HG03064 (cell line): ENCODE results near the gene GARIN1A.

Experiments used
- ATAC-seq: cut with Tn5 transposase; IDR thresholded peaks from one replicate; pipeline ENCODE4 v1.9.1; 2021; ENCODE audit warnings: low read depth; ENCODE audit not compliant: unreplicated experiment

Gene GARIN1A

DNA sequence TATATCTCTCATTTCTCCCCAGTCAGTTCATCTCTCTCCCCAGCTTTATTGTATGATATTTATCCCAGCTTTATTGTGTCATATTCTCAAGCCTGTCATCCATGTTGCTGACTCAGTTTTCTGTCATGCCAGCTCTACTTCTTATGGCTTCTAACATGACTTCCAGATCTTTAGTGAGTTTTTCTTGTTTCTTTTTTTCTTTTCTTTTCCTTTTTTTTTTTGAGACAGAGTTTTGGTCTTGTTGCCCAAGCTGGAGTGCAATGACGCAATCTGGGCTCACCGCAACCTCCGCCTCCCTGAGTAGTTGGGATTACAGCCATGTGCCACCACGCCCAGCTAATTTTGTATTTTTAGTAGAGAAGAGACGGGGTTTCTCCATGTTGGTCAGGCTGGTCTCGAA lies 38.4 kb downstream of the GARIN1A start:
- ATAC-seq = no peak

GRCh38 chr7:128713794-128714193 lies 41.7 kb downstream of the GARIN1A start:
- ATAC-seq = no peak

DNA sequence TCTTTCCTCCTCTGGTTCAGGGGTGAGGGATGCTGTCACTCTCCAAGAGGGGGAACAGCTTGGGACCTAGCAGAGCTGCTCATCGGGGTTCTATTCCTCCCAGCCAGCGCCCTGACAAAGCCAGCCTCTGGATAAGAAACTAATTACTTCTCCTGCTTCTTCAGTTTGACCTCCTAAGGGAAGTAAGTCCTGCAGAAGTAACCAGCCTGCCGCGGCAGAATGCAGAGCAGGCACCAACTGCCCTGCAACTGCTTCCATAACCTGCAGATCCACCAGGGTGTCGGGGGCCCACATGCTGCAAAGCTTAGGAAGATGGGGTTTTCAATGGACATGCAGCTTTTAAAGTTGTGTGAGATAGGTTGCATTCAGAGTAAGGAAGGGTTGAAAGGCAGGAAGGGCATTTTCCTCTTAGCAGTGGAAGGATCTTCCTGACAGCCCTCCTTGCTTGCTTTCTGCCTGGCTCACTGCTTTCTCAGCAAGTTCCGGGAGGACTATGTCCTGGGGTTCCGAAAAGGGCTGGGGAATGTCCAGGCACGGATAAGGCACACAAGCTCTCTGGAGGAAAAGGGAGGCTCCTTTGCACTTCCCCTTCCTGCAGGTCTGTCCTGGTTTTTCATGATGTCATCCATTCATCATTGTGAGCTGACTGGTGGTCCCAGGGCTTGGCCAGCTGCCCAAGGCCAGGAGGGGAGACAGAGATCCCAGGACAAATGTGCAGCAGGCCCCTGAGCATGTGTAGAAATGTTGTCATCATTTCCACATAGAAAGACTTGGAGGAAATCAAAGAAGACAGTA lies 42.8 kb downstream of the GARIN1A start:
- no peak for ATAC-seq

DNA sequence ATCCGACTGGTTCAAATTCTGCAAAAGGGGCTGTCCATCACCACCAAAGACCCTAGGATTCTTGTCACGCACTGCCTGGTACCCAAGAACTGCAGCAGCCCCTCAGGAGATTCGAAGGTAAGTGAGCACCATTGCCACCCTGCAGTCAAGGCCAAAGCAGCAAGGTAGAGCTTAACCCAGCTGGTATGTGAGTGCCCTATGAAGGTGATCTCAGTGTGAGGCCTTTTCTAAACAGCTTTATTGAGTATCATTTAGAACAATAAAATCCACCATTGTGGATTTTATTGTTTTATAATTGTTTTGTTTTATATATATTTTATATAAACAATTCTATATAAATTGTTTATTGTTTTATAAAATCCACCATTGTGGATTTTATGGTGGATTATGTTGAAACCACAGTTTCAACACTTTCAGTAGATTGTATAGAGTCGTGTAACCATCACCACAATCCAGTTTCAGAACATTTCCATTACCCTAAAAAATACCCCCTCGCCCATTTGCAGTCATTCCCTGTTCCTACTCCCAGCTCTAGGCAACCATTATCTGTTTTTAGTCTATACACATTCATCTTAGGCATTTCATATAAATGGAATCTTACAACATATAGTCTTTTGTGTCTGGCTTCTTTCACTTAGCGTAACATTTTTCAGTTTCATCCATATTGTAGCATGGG lies 47.0 kb downstream of the GARIN1A start:
- ATAC-seq = no peak

GRCh38 chr7:128721376-128721775 lies 49.3 kb downstream of the GARIN1A start:
- ATAC-seq = no peak
